AG04449 (cell line): ENCODE data around the gene ZFAND2A.
"Not testable (repeated sequence)": the region's sequence is repeated elsewhere in the genome, so short reads cannot be mapped to it uniquely, and the experiment has no call there.

Source experiments
- CTCF ChIA-PET: fragments of 350-600 bp; formaldehyde crosslinking; extraction: SDS; loops from one replicate; lab custom pipeline; 2021; ENCODE audit warnings: antibody characterized with exemption; lab: Yijun Ruan, JAX
- POLR2A ChIA-PET: fragments of 400-600, 350-600 bp; formaldehyde crosslinking; extraction: SDS; loops from one replicate; lab custom pipeline; 2020; ENCODE audit warnings: antibody characterized with exemption, inconsistent platforms; lab: Yijun Ruan, JAX
- DNase-seq: peaks from one replicate; pipeline ENCODE4 v3.0.0-alpha.2; 2010; ENCODE audit warnings: low read depth, low spot score
- H3K4me3 ChIP-seq: 2 replicates; pipeline ENCODE4 v1.5.1; 2011; ENCODE audit warnings: low read depth, mild to moderate bottlenecking, control low read depth, low read length
- TF ChIP-seq, protein P1 (sequence below): IDR thresholded peaks from one replicate; pipeline ENCODE4 v1.5.1; 2011; ENCODE audit warnings: mild to moderate bottlenecking, moderate library complexity, low read length, control low read depth, inconsistent platforms; ENCODE audit not compliant: insufficient read depth; ENCODE audit errors: missing control alignments

The ZFAND2A gene

DNA sequence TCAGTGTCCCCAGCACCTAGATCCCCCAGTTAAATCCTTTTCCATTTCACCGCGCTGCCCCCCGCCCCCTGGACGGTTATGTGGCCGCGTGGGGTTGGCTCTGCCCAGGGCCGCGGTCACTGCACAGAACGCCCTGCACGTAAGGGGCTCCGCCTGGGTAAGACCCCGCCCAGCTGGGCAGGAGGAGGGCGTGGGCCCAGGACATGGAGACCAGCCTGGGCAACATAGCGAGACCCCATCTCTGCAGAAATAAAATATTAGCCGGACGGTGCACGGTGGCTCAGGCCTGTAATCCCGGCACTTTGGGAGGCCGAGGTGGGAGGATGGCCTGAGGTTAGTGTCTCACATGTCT, 650 bp upstream of the ZFAND2A start:
- CTCF ChIA-PET, result interaction anchor here (1.1 to 3.1 kb wide), 4 partner anchors 9 to 168 kb away, joined by 4 to 15 read pairs (median 10); no protein-coding TSS in a partner anchor
- TF ChIP-seq, protein P1, sequence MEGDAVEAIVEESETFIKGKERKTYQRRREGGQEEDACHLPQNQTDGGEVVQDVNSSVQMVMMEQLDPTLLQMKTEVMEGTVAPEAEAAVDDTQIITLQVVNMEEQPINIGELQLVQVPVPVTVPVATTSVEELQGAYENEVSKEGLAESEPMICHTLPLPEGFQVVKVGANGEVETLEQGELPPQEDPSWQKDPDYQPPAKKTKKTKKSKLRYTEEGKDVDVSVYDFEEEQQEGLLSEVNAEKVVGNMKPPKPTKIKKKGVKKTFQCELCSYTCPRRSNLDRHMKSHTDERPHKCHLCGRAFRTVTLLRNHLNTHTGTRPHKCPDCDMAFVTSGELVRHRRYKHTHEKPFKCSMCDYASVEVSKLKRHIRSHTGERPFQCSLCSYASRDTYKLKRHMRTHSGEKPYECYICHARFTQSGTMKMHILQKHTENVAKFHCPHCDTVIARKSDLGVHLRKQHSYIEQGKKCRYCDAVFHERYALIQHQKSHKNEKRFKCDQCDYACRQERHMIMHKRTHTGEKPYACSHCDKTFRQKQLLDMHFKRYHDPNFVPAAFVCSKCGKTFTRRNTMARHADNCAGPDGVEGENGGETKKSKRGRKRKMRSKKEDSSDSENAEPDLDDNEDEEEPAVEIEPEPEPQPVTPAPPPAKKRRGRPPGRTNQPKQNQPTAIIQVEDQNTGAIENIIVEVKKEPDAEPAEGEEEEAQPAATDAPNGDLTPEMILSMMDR, result no peak
- DNase-seq, result no peak
- POLR2A ChIA-PET, result interaction anchor here (1.0 kb wide), 1 partner anchor 59 kb away, joined by 3 read pairs; no protein-coding TSS in a partner anchor
- H3K4me3 ChIP-seq, result peak overlapping the region; percentile 75

DNA sequence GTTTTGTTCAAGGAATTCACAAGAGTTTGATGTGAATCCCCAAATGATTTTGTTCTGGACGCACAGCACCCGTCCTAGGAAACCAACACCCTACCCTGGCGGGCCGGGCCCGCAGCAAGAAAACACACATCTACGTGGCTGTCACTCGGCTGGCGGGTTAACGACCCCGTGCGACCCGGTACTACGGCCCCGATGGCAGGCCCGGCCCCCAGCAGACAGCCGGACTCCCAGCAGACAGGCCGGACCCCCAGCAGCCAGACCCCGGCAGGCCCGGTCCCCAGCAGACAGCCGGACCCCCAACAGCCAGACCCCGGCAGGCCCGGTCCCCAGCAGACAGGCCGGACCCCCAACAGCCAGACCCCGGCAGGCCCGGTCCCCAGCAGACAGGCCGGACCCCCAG, 765 bp downstream of the ZFAND2A start:
- not testable (repeated sequence) for DNase-seq

DNA sequence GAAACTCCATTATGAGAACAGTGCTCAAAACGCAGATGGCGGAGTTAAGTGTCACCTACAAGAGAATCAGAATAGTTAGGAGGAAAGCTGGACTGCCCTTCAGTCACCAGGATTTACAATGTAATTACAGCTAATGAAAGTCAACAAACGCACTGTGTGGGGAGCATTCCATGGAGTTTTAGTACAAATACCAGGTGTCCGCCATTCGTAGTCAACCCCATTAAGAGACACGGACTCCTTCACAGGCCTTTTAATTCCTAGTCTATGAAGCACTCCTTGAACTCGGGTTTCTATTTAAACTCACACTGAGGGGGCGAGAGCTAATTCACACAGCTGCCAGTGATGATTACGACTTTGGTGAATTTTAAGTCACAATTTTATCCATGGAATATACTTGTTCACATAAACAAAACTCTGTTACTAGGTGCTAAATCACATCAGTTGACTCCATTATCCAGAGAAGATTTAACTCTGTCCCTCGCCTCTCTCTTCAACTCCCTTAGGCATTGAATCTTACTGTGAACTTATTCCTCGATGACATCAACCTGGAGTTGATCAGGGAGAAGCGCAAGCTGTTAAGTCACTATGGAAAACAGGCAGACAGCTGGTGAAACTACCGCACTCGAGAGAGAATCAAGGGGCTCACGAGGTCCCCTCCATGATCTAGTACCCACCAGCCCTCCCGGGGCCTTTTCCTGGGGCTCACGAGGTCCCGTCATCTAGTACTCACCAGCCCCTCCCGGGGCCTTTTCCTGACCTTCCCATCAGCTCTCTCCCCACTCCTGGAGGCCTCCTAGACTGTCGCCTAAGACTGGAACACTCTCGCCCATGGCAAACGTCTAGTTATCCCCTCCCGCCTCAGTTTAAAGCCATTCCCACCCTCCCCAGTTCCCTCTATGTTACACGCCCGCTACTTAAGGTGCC, 1.5 kb downstream of the ZFAND2A start:
- TF ChIP-seq, protein P1, result no peak
- POLR2A ChIA-PET, result interaction anchor here (0.8 kb wide), 1 partner anchor 18 kb away, joined by 3 read pairs; no protein-coding TSS in a partner anchor
- DNase-seq, result no peak
- CTCF ChIA-PET, result interaction anchor here (0.8 to 3.3 kb wide), 8 partner anchors 13 to 165 kb away, joined by 3 to 21 read pairs (median 6); partner anchors contain the start of gene GPER1
- peak overlapping the region; percentile 72 for H3K4me3 ChIP-seq

More for the DNA sequence above, 765 bp downstream of the ZFAND2A start:
- CTCF ChIA-PET, result interaction anchor here (0.9 to 3.3 kb wide), 5 partner anchors 12 to 93 kb away, joined by 3 to 21 read pairs (median 6); partner anchors contain the start of gene GPER1
- peak overlapping the region; percentile 72 for H3K4me3 ChIP-seq
- POLR2A ChIA-PET, result interaction anchor here (0.8 kb wide), 1 partner anchor 17 kb away, joined by 3 read pairs; no protein-coding TSS in a partner anchor

DNA sequence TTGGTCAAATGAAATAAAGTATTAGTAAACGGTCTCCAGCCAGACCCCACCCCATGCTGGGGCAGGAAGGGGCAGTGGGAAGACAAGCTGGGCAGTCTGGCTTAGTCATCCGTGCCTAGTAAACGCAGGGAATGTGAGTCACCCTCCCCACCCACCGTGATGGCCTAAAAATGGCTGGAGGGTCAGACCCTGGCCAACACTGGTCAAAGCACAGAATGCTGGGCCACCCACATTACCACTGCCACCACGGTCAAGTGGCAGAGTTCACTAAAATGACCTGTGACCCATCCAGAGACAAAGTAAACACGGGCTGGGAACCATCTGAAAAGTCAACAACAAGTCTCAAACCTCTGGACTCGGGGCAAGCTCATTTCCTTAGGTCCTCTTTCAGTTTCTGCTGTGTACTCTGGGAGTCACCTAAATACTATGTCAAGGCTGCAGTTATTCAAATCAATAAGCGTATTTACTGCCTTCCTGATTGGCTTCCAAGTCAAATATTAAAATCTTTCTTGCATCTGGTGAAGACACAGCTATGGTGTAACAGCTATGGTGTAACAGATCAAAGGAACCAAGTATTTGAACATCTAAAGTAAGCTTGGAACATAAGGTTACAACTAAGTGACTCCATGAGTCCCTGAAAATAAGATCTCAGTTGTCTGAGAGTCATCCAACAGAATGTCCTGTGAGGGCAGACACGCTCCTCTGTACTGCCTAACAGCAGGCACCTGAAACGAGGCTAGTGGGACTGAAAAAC, 3.0 kb downstream of the ZFAND2A start:
- TF ChIP-seq, protein P1, result no peak
- no peak for DNase-seq
- ChIA-PET POLR2A (interaction anchor here (1.0 kb wide), 1 partner anchor 20 kb away, joined by 3 read pairs; no protein-coding TSS in a partner anchor), CTCF (interaction anchor here (0.9 to 3.3 kb wide), 4 partner anchors 17 to 163 kb away, joined by 3 to 21 read pairs (median 15); partner anchors contain the start of gene GPER1)
- no peak overlapping the region for H3K4me3 ChIP-seq

DNA sequence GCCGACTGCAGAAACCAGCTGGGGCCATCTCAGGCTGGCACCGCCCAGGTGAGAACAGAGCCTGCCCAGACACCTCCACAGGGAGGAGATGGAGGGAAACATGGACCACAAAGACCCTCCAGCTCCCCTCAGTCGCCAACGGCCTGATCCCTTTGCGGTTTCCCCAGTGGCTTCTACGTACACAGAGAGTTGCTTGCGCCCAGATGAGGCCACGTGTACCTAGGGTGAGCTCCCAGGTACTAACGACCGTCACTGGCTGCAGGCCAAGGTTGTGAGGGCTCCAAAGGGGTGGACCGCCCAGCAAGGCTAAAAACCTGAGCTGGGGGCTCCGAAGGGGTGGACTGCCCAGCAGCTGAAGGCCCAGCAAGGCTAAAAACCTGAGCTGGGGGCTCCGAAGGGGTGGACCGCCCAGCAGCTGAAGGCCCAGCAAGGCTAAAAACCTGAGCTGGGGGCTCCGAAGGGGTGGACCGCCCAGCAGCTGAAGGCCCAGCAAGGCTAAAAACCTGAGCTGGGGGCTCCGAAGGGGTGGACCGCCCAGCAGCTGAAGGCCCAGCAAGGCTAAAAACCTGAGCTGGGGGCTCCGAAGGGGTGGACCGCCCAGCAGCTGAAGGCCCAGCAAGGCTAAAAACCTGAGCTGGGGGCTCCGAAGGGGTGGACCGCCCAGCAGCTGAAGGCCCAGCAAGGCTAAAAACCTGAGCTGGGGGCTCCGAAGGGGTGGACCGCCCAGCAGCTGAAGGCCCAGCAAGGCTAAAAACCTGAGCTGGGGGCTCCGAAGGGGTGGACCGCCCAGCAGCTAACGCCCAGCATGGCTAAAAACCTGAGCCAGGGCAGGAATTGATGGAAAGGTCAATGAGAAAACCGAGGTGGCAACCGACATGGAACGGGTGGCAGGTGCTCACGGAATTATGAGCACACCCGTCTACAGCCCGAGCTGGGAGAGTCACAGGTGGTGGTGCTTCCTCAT, 3.9 kb downstream of the ZFAND2A start:
- not testable (repeated sequence) for H3K4me3 ChIP-seq, DNase-seq
- POLR2A ChIA-PET, result interaction anchor here (1.0 kb wide), 1 partner anchor 20 kb away, joined by 3 read pairs; no protein-coding TSS in a partner anchor
- CTCF ChIA-PET, result interaction anchor here (2.7 to 3.3 kb wide), 3 partner anchors 20 to 162 kb away, joined by 13 to 21 read pairs (median 17); partner anchors contain the start of gene GPER1

DNA sequence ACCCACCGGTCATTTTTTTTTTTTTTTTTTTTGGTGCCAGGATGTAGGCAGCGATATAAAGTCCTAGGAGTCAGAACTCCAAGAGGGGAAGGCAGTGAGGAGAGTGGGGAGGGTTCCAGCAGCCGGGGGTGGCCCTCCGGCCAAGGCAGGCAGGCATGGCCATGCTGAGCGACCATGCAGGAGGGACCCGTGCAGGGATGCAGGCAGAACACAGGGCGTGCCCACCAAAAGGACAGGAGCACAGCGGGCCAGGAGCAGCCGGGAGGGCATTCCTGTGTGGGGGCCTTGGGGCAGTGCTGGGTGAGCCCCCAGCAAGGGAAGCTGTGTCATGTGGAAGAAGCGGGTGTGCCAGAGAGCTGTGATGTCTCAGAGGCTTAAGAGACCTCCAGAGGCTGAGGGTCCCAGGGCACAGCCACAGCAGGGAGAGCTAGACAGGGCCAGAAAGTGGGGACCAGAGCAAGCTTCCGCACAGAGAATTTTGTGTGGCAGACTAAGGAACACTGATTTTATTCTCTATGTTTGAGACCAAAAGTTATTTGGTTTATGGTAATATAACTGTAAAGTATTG, 5.7 kb downstream of the ZFAND2A start:
- DNase-seq, result no peak
- H3K4me3 ChIP-seq, result no peak overlapping the region
- CTCF ChIA-PET, result interaction anchor here (1.0 to 1.3 kb wide), 2 partner anchors 22 to 23 kb away, joined by 5 to 7 read pairs; no protein-coding TSS in a partner anchor
- POLR2A ChIA-PET, result no interaction called here
- TF ChIP-seq, protein P1, result no peak
